ENCODE results near the gene CD44. TPM values are rescaled to one million over a fixed set of nuclear protein-coding genes. Genes with fewer than 3 reads are reported as not detected.

Gene CD44
- total RNA-seq, 1 donor = 647 TPM

DNA sequence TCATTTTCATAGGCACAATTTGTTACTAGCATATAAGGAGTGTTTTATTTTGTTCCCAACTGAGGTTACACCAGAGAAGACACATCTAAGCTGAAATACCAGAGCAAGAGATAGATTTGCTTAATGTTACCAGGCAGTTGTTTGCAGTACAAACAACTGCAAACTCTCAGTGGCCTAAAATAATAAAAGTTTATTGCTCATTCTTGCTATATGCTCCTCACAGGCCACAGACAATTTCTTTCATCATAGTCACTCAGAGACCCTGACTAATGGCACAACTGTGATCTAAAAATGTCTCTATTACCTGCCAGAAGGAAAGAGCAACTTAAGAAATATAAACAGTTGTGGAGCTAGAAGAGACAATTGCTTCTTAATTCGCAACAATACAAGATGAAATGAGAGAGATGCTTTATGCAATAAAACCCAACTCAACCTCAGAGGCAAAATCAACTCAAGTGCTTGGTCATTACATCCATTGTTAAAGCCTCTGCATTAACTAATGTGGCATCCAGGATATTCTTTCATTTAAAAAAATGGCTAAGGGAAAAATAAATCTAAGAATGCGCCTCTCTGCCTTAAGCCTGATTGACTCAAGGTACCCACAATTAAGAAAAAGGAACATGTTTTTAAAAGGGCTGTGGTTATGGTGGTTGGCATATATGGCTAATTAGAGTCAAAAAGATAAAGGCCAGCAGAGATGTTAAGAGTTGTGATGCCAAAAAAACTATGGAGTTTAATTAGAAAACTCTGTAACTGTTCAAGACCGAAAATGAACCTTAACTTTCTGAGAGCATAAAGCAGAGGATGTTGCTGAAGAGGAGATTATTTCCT is 103.7 kb downstream of the CD44 start:
- DNase-seq (ENCODE audit: low read depth) = no peak
- no peak overlapping the region for H3K4me3 ChIP-seq (ENCODE audit: low read depth, low read length)
- no peak for TF ChIP-seq CTCF (IDR thresholded peaks at IDR 0.05; ENCODE audit: insufficient read depth, low read depth, low read length)

DNA sequence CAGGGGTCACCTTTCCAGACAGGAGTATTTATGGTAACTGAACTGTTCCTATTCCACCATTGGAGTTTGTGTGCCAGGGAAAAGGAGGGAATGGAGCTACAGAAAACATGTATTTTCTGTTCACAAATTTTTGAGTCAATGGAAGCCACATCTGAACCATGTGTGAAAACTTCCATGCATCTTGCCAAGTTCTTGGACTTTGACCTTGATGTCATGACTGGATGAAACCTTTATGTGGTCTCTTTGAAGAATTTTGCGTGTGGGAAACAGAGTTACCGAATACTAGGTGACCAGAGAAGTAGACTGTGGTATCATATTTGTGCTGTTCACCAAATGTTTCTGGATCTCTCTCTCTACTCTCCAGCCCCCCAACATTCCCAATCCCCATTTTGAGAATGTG is 104.8 kb downstream of the CD44 start:
- no peak for DNase-seq (ENCODE audit: low read depth)
- TF ChIP-seq CTCF (IDR thresholded peaks at IDR 0.05; ENCODE audit: insufficient read depth, low read depth, low read length) = no peak
- no peak overlapping the region for H3K4me3 ChIP-seq (ENCODE audit: low read depth, low read length)

DNA sequence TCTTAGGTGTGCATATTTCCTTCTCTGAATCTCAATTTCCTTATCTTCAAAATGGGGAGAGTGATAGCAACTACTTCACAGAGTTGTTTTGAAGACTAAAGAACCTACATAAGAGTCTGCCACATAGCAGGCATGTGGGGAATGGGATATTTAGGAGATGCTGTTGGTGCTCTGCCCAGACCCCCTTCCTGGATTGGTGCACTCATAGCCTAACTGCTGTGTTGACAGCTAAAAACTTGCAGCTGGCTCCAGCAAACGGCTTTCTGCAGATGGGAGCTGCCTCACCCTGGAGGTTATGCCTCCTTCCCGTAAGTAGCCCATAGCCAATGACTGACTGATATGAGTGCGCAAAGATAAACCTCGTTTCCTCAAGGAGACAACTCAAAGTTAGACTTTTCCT is 106.1 kb downstream of the CD44 start:
- no peak for TF ChIP-seq CTCF (IDR thresholded peaks at IDR 0.05; ENCODE audit: insufficient read depth, low read depth, low read length)
- no peak overlapping the region for H3K4me3 ChIP-seq (ENCODE audit: low read depth, low read length)
- no peak for DNase-seq (ENCODE audit: low read depth)

GRCh38 chr11:35245786-35246185 is 106.8 kb downstream of the CD44 start:
- DNase-seq (ENCODE audit: low read depth) = no peak
- TF ChIP-seq CTCF (IDR thresholded peaks at IDR 0.05; ENCODE audit: insufficient read depth, low read depth, low read length) = no peak
- H3K4me3 ChIP-seq (ENCODE audit: low read depth, low read length) = no peak overlapping the region

GRCh38 chr11:35246745-35247144 is 107.8 kb downstream of the CD44 start:
- peak; percentile 77 for DNase-seq (ENCODE audit: low read depth)
- no peak overlapping the region for H3K4me3 ChIP-seq (ENCODE audit: low read depth, low read length)
- no peak for TF ChIP-seq CTCF (IDR thresholded peaks at IDR 0.05; ENCODE audit: insufficient read depth, low read depth, low read length)

- no peak for TF ChIP-seq CTCF (IDR thresholded peaks at IDR 0.05; ENCODE audit: insufficient read depth, low read depth, low read length)
- DNase-seq (ENCODE audit: low read depth) = no peak
- H3K4me3 ChIP-seq (ENCODE audit: low read depth, low read length) = no peak overlapping the region
These were observed 108.5 kb downstream of the CD44 start for GRCh38 chr11:35247428-35247827.

GRCh38 chr11:35247863-35248262 is 108.9 kb downstream of the CD44 start:
- TF ChIP-seq CTCF (IDR thresholded peaks at IDR 0.05; ENCODE audit: insufficient read depth, low read depth, low read length) = no peak
- no peak for DNase-seq (ENCODE audit: low read depth)

More at GRCh38 chr11:35247863-35248262, 108.9 kb downstream of the CD44 start:
- no peak overlapping the region for H3K4me3 ChIP-seq (ENCODE audit: low read depth, low read length)

All from fibroblast of villous mesenchyme (primary cell).